GM19324 (cell line): ENCODE data around the gene UNC45A.

Experiments used
- ATAC-seq: cut with Tn5 transposase; IDR thresholded peaks from one replicate; pipeline ENCODE4 v1.9.1; 2021; ENCODE audit warnings: mild to moderate bottlenecking, moderate library complexity; ENCODE audit not compliant: unreplicated experiment, low FRiP score

The UNC45A gene

GRCh38 chr15:90994059-90994416, 59.0 kb downstream of the UNC45A start:
- ATAC-seq = peak; percentile 20

DNA sequence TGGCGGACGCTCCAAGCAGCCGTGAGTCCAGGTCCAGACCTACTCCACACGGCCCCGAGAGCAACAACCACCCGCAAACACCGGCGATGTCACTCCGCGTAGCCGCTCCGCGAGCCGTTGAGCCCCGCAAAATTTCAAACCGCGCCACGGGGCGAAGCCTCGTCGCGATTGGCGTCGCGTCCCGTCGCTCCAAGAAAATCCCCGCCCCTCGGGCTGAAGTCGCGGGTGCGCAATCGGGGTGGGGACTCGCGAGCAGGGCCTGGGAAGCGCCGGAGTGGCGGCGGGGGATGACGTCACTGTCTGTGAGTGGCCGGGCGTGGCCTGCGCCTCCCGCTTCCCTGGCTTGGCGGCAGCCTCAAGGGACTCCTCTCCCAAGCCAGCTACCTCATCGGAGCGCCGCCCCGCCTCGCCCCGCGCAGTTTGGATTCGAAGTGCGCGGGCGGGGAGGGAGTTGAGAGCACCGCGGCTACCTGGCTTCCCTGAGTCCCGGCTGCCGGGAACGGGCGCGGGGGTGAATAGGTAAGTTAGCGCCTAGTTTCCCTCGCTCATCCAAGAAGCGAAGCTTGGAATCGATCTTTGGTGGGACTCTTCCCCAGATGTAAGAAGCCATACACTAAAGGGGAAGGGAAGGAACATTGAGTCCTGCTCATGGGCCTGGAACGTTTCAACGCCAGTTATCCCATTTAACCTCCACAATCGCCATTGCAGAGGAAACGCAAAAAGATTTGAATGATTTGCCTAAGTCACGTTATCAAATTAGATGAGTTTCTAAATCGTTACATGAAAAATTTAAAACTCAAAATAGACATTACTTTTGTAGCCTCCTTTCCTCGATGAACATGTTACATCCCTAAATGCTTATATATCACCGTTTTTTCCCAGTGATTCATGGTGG, 59.6 kb downstream of the UNC45A start, which contains the start of gene PRC1:
Gene PRC1 (minus strand): TSS at position 119 of the 895 bp plus-strand sequence. CDS start 118 bp downstream, at position 1.
- peak; percentile 94 for ATAC-seq

- ATAC-seq = no peak
These were observed 63.7 kb downstream of the UNC45A start for GRCh38 chr15:90998737-90999136.

DNA sequence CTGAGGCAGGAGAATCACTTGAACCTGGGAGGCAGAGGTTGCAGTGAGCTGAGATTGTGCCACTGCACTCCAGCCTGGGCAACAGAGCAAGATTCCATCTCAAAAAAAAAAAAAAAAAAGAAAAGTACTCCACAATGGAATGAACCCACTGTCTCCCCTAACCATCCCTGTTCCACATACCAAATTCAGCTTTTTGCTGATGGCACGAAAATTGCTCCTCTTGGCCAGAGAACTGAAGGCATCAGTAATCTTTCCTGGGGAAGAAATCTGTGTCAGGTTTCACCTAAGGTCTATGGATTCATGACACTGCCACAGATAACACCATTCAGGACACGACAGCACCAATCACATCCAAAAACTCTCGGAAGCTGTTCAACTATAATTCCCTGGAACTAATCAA, 66.1 kb downstream of the UNC45A start:
- no peak for ATAC-seq
